ENCODE data around the gene OTC.

DNA sequence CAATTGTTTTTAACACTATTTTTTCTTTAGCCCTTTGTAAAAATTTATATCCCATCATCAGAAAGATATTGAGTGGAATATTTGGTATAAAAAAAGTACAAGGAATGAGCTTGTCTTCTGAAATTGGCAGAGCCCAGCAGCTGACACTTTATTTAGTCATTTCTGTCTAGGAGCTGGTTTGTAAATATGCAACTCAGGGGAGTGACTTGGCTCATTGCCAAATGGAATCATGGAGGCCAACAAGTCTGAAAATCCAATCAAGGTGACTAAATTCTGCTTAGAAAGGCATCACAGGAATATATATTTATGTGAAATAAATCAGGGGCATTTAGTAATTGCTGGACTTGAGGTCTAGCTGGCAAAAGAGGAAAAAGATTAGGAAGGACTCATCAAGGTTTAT lies 74.4 kb downstream of the OTC start:
- TF ChIP-seq, protein P1, sequence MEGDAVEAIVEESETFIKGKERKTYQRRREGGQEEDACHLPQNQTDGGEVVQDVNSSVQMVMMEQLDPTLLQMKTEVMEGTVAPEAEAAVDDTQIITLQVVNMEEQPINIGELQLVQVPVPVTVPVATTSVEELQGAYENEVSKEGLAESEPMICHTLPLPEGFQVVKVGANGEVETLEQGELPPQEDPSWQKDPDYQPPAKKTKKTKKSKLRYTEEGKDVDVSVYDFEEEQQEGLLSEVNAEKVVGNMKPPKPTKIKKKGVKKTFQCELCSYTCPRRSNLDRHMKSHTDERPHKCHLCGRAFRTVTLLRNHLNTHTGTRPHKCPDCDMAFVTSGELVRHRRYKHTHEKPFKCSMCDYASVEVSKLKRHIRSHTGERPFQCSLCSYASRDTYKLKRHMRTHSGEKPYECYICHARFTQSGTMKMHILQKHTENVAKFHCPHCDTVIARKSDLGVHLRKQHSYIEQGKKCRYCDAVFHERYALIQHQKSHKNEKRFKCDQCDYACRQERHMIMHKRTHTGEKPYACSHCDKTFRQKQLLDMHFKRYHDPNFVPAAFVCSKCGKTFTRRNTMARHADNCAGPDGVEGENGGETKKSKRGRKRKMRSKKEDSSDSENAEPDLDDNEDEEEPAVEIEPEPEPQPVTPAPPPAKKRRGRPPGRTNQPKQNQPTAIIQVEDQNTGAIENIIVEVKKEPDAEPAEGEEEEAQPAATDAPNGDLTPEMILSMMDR (IDR thresholded peaks at IDR 0.05), result no peak
- TF ChIP-seq POLR2A (IDR thresholded peaks at IDR 0.05) (no peak), POLR2AphosphoS5 (IDR thresholded peaks at IDR 0.05) (no peak)
